Measurements from ENCODE around the gene TGFBR2.

DNA sequence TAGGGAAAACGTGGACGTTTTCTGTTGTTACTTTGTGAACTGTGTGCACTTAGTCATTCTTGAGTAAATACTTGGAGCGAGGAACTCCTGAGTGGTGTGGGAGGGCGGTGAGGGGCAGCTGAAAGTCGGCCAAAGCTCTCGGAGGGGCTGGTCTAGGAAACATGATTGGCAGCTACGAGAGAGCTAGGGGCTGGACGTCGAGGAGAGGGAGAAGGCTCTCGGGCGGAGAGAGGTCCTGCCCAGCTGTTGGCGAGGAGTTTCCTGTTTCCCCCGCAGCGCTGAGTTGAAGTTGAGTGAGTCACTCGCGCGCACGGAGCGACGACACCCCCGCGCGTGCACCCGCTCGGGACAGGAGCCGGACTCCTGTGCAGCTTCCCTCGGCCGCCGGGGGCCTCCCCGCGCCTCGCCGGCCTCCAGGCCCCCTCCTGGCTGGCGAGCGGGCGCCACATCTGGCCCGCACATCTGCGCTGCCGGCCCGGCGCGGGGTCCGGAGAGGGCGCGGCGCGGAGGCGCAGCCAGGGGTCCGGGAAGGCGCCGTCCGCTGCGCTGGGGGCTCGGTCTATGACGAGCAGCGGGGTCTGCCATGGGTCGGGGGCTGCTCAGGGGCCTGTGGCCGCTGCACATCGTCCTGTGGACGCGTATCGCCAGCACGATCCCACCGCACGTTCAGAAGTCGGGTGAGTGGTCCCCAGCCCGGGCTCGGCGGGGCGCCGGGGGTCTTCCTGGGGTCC lies at the start of gene TGFBR2:
- TF ChIP-seq GATA2 (IDR thresholded peaks at IDR 0.05; ENCODE audit: low read depth, low read length): no peak; the same call in 1 of the 2 replicates
- no peak for TF ChIP-seq GATA3 (IDR thresholded peaks at IDR 0.05; ENCODE audit: low read depth, low read length)
